Right cardiac atrium (tissue), 5 donors: ENCODE measurements around the gene ANKRD36. TPM values are rescaled to one million over a fixed set of nuclear protein-coding genes. Genes with fewer than 3 reads are reported as not detected.

Source experiments
- polyA plus RNA-seq: library from polyadenylated mRNA; stranded (reverse); fragments of 200-250 nt; gene quantifications from one replicate; pipeline ENCODE4 v1.2.3, GENCODE V29; 2013
- total RNA-seq, 4 donors: library from RNA; stranded (reverse); fragmentation: NEBNext Ultra II Directional; extraction: Animal tissue kit (Norgen Biotek cat#: 25700); gene quantifications; one replicate each; pipeline ENCODE4 v1.2.1, GENCODE V29; 2021
- donor health status: healthy with polysubstance abuse.
- donor health status: DM: no; HTN: yes; CAD: no.
- donor health status: DM: no; HTN: no; CAD: no.
- donor health status: DM: no; HTN: yes; CAD: no; lungs with severe emphysema.
- donor health status: DM: yes; HTN: yes; CAD: no.

The ANKRD36 gene
- total and polyA plus RNA-seq, 5 donors: 3.3 to 10.6 (median 8.8) TPM

Other genes with a start within 250 kb of the ANKRD36 start
- gene SEMA4C, start 243.1 kb upstream of the ANKRD36 start, total RNA-seq: 10 to 100 TPM; 22.0 to 28.5 (median 24.5) TPM
- gene SEMA4C, start 243.1 kb upstream of the ANKRD36 start, polyA plus RNA-seq: 19.3 TPM
- under 1 TPM in 2 of 4 donors, not detected in 2; 0.49 to 0.85 TPM for gene FAM178B, start 126.6 kb upstream of the ANKRD36 start, total RNA-seq
- 0.86 TPM for gene FAM178B, start 126.6 kb upstream of the ANKRD36 start, polyA plus RNA-seq
- gene FAHD2B, start 18.3 kb upstream of the ANKRD36 start, total RNA-seq: 10 to 100 TPM; 18.4 to 37.0 (median 31.6) TPM
- gene FAHD2B, start 18.3 kb upstream of the ANKRD36 start, polyA plus RNA-seq: 21.0 TPM